ENCODE results near the gene ENDOG.

- no peak for TF ChIP-seq CTCF (IDR thresholded peaks at IDR 0.05)
- no peak for TF ChIP-seq ATF1 (CRISPR knock-in tag; IDR thresholded peaks at IDR 0.05)
- TF ChIP-seq, protein P1, sequence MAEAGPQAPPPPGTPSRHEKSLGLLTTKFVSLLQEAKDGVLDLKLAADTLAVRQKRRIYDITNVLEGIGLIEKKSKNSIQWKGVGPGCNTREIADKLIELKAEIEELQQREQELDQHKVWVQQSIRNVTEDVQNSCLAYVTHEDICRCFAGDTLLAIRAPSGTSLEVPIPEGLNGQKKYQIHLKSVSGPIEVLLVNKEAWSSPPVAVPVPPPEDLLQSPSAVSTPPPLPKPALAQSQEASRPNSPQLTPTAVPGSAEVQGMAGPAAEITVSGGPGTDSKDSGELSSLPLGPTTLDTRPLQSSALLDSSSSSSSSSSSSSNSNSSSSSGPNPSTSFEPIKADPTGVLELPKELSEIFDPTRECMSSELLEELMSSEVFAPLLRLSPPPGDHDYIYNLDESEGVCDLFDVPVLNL (CRISPR knock-in tag; IDR thresholded peaks at IDR 0.05; ENCODE audit: borderline replicate concordance, low read depth), result no peak
- TF ChIP-seq, protein P2, sequence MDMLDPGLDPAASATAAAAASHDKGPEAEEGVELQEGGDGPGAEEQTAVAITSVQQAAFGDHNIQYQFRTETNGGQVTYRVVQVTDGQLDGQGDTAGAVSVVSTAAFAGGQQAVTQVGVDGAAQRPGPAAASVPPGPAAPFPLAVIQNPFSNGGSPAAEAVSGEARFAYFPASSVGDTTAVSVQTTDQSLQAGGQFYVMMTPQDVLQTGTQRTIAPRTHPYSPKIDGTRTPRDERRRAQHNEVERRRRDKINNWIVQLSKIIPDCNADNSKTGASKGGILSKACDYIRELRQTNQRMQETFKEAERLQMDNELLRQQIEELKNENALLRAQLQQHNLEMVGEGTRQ (CRISPR knock-in tag; IDR thresholded peaks at IDR 0.05), result no peak
- TF ChIP-seq FOXK1 (CRISPR knock-in tag; IDR thresholded peaks at IDR 0.05), result no peak
Measured at GRCh38 chr9:128828267-128828666, 10.0 kb downstream of the ENDOG start.

Data from WTC11 (cell line).